ENCODE data around the gene PROSER2. TPM values are rescaled to one million over a fixed set of nuclear protein-coding genes. Genes with fewer than 3 reads are reported as not detected.
A peak's percentile ranks its signal among the peaks of the same experiment; 100 is the strongest.

PROSER2 gene
- total RNA-seq, 2 donors from 2014 or later = 29.3 to 58.3 TPM

DNA sequence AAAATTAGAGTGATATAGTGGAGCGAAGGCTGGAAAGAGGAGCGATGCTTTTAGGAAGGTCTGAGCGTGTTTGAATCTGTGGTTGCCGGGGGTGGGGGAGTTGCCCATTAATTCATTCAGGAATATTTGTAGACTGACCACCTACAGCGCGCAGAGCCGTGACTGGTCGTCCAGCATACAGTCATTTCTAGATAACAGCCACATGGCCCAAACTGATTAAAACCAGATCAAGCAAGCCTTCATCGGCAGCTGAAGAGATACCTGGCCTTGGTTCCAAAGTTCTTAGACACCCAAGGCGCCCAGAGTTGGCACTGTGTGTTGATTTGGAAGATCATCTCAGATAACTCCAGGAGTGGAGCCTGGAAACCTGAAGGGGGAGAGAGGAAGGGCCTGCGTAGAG lies 1.7 kb downstream of the PROSER2 start:
- Histone ChIP-seq H3K9me3 (no peaks in the 10 kb centered on the region), H3K4me1 (peaks cover 30% of the 10 kb centered on the region), H3K27me3 (no peaks in the 10 kb centered on the region), H3K4me3 (no peak overlapping the region), H3K36me3 (replicated peaks in 1 of 2; ENCODE audit: insufficient read depth in 1 of 2, low read depth in 2 of 2) (no peaks in the 10 kb centered on the region), H3K27ac (peak overlapping the region in 3 of 4 donors; percentile 81 to 92 (median 89))
- ATAC-seq (peak; percentile 22), DNase-seq (peak; percentile 13 to 38 (median 24))
- TF ChIP-seq POLR2A (IDR thresholded peaks at IDR 0.05) = peak in 2 of 3 donors; percentile 31 to 43
- TF ChIP-seq, protein P1, sequence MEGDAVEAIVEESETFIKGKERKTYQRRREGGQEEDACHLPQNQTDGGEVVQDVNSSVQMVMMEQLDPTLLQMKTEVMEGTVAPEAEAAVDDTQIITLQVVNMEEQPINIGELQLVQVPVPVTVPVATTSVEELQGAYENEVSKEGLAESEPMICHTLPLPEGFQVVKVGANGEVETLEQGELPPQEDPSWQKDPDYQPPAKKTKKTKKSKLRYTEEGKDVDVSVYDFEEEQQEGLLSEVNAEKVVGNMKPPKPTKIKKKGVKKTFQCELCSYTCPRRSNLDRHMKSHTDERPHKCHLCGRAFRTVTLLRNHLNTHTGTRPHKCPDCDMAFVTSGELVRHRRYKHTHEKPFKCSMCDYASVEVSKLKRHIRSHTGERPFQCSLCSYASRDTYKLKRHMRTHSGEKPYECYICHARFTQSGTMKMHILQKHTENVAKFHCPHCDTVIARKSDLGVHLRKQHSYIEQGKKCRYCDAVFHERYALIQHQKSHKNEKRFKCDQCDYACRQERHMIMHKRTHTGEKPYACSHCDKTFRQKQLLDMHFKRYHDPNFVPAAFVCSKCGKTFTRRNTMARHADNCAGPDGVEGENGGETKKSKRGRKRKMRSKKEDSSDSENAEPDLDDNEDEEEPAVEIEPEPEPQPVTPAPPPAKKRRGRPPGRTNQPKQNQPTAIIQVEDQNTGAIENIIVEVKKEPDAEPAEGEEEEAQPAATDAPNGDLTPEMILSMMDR (IDR thresholded peaks at IDR 0.05) = no peak
- intact Hi-C loops (cut with DNase I) = no loop called here
- 31 to 32% methylated on average over 11 of the region's 11 CpGs for WGBS, 2 donors

DNA sequence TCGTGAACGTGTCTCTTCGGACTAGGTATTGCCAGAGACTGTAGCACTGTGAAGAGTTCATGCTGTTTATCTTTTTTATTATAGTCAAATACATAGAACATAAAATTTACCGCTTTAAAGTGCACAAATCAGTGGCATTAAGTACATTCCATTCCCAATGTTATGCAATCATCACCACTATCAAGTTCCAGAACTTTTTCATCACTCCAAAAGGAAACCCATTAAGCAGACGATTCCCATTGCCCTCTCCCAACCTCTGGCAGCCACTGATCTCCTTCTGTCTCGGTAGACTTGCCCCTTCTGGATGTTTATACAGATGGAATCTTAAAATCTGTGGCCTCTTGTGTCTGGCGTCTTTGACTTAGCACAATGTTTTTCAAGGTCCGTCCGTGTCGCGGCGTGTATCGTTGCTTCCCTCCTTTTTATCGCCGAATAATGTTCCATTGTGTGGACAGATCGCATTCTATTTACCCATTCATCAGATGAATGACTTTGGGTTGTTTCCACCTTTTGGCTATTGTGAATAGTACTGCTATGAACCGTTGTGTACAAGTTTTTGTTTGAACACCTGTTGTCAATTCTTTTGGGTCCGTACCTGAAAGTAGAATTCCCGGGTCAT lies 2.7 kb downstream of the PROSER2 start:
- Histone ChIP-seq H3K36me3 (replicated peaks in 1 of 2; ENCODE audit: insufficient read depth in 1 of 2, low read depth in 2 of 2) (no peaks in the 10 kb centered on the region), H3K9me3 (no peaks in the 10 kb centered on the region), H3K27me3 (no peaks in the 10 kb centered on the region), H3K4me3 (no peak overlapping the region), H3K27ac (peak overlapping the region in 2 of 4 donors; percentile 81 to 89), H3K4me1 (peaks cover 41% of the 10 kb centered on the region)
- no peak for ATAC-seq
- TF ChIP-seq, protein P1 (IDR thresholded peaks at IDR 0.05) = no peak
- no peak for TF ChIP-seq POLR2A (IDR thresholded peaks at IDR 0.05)
- intact Hi-C loops (cut with DNase I) = no loop called here
- DNase-seq = no peak
- 37 to 45% methylated on average over 19 of the region's 19 CpGs for WGBS, 2 donors

DNA sequence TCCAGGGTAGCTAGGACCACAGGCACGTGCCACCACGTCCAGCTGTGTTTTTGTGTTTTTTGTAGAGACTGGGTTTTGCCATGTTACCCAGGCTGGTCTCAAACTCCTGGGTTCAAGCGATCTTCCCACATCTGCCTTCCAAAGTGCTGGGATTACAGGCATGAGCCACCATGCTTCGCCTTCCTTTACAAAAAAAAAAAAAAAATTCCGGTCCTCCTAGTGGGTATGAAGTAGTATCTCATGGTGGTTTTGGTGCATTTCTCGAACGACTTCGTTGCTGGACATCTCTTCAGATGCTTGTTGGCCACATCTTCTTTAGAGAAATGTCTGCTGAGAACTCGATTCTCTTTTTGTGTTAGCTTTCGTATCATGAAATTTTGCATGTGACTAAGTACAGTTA lies 3.9 kb downstream of the PROSER2 start:
- ATAC-seq = no peak
- WGBS, 2 donors = 92% methylated on average over 10 of the region's 10 CpGs
- TF ChIP-seq, protein P1 (IDR thresholded peaks at IDR 0.05) = no peak
- no peak for TF ChIP-seq POLR2A (IDR thresholded peaks at IDR 0.05)
- no peaks in the 10 kb centered on the region for H3K36me3 ChIP-seq (replicated peaks in 1 of 2; ENCODE audit: insufficient read depth in 1 of 2, low read depth in 2 of 2)
- H3K27ac ChIP-seq = no peak overlapping the region
- no peak overlapping the region for H3K4me3 ChIP-seq
- H3K27me3 ChIP-seq = no peaks in the 10 kb centered on the region
- DNase-seq = no peak
- H3K9me3 ChIP-seq = no peaks in the 10 kb centered on the region
- H3K4me1 ChIP-seq = peaks cover 50% of the 10 kb centered on the region
- intact Hi-C loops (cut with DNase I) = no loop called here

DNA sequence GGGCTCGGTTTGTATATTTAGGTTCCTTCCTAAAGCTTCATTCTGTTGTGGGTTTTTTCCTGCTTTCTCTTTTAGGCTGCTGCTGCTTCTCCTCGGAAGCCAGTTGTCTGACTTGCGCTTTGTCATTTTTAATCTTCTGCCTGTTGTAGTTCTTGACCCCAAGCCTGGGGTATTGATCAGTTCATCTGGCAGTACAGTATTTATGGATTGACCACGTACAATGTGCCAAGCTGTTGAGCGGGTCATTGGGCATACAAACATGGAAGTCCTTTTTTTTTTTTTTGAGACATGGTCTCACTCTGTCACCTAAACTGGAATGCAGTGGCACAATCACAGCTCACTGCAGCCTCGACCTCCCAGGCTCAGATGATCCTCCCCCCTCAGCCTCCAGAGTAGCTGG lies 4.3 kb downstream of the PROSER2 start:
- ATAC-seq (no peak), DNase-seq (no peak)
- WGBS, 2 donors = 74 to 87% methylated on average over 6 of the region's 6 CpGs

More for the DNA sequence above, 4.3 kb downstream of the PROSER2 start:
- no peaks in the 10 kb centered on the region for H3K27me3 ChIP-seq
- no peaks in the 10 kb centered on the region for H3K9me3 ChIP-seq
- no peak overlapping the region for H3K4me3 ChIP-seq
- H3K36me3 ChIP-seq (replicated peaks in 1 of 2; ENCODE audit: insufficient read depth in 1 of 2, low read depth in 2 of 2) = no peaks in the 10 kb centered on the region
- peaks cover 54% of the 10 kb centered on the region for H3K4me1 ChIP-seq
- TF ChIP-seq, protein P1 (IDR thresholded peaks at IDR 0.05) = no peak
- no peak for TF ChIP-seq POLR2A (IDR thresholded peaks at IDR 0.05)
- H3K27ac ChIP-seq = no peak overlapping the region
- intact Hi-C loops (cut with DNase I) = no loop called here

All from body of pancreas (tissue), 4 donors.